NCI-H2227 (cell line): ENCODE measurements around the gene NUBP2.

Experiments
- DNase-seq: peaks from one replicate; lab custom pipeline; 2025; ENCODE audit not compliant: unreplicated experiment; lab: John Stamatoyannopoulos, UW

NUBP2 gene

GRCh38 chr16:1781758-1782407 is 877 bp upstream of the NUBP2 start:
- peak; percentile 67 for DNase-seq

- no peak for DNase-seq
Measured at GRCh38 chr16:1784977-1785845, 2.5 kb downstream of the NUBP2 start.

GRCh38 chr16:1785846-1786170 is 3.0 kb downstream of the NUBP2 start:
- DNase-seq: no peak

GRCh38 chr16:1786242-1787055 is 3.7 kb downstream of the NUBP2 start:
- no peak for DNase-seq

GRCh38 chr16:1787056-1787321 is 4.2 kb downstream of the NUBP2 start:
- DNase-seq: no peak

GRCh38 chr16:1787322-1788094 is 4.7 kb downstream of the NUBP2 start:
- no peak for DNase-seq

- no peak for DNase-seq
Measured at GRCh38 chr16:1788095-1788707, 5.4 kb downstream of the NUBP2 start.

- DNase-seq: no peak
Measured at GRCh38 chr16:1788708-1789100, 5.9 kb downstream of the NUBP2 start.

- no peak for DNase-seq
Measured at GRCh38 chr16:1789643-1790045, 6.9 kb downstream of the NUBP2 start.

- no peak for DNase-seq
Measured at GRCh38 chr16:1790261-1790610, 7.5 kb downstream of the NUBP2 start.

GRCh38 chr16:1790611-1791255 is 8.0 kb downstream of the NUBP2 start:
- DNase-seq: no peak

GRCh38 chr16:1791256-1791942 is 8.6 kb downstream of the NUBP2 start:
- no peak for DNase-seq

- no peak for DNase-seq
Measured at GRCh38 chr16:1791943-1792812, 9.4 kb downstream of the NUBP2 start.

GRCh38 chr16:1792836-1793577 is 10.2 kb downstream of the NUBP2 start:
- DNase-seq: no peak

GRCh38 chr16:1793578-1794220 is 10.9 kb downstream of the NUBP2 start, which contains the start of gene IGFALS:
IGFALS (minus strand) TSS chr16:1793705; CDS start chr16:1793652, 53 bp downstream.
- DNase-seq: no peak

- DNase-seq: no peak
Measured at GRCh38 chr16:1794221-1794871, 11.6 kb downstream of the NUBP2 start.
